22Rv1 (cell line): Measurements from ENCODE around the gene UBE2E1.

Experiments used
- CTCF ChIP-seq: fragments of 450-650 bp; IDR thresholded peaks from 2 replicates; pipeline ENCODE4 v1.5.1; 2017; ENCODE audit warnings: mild to moderate bottlenecking
- ZFX ChIP-seq: fragments of 450-650 bp; IDR thresholded peaks from 2 replicates; pipeline ENCODE4 v1.6.1; 2017; ENCODE audit warnings: antibody characterized with exemption, borderline replicate concordance

DNA sequence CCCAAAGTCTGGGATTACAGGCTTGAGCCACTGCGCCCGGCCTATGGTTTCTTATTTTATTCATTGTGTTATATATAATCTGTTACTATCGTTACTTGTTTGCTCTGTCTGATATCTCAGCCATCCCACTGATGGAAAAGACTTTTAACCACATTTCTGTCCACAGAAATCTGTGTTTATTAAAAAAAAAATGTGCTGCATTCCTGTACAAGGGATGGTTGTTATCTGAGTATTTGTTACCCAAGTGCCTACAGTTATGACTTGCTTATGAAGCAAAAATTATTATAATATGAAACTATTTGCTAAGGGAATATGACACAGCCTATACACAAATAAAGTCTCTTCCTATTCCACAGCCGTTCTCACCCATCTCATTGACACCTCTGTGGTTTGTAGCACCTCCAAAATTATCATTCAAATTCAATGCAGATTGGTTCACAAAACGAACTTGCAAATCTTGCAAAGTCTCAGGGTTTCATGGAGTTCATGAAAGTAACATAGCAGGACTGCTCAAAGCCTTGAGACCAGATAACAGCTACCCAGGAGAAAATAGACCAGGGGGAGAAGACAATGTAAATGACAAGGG, 47.4 kb upstream of the UBE2E1 start:
- TF ChIP-seq ZFX (no peak), CTCF (no peak)
